Measurements from ENCODE around the gene KPNA6. TPM values are rescaled to one million over a fixed set of nuclear protein-coding genes. Genes with fewer than 3 reads are reported as not detected.

Gene KPNA6
- total and polyA plus RNA-seq, 2 donors (not counting 3 experiments of a cell fraction or from before 2014, with no cell fraction given): 22.1 to 85.6 TPM

- dilution Hi-C loops (cut with MboI; ENCODE audit: extremely low pct_ligation_motif_present, low sequenced_read_pairs) (no loop called here), intact Hi-C loops (cut with micrococcal nuclease) (no loop called here)
- ChIA-PET POLR2A (interaction anchor here (0.8 kb wide), 1 partner anchor 207 kb away, joined by 3 read pairs; the partner anchor contains the start of gene MARCKSL1), CTCF (interaction anchor here (0.7 to 2.4 kb wide), 13 partner anchors 9 to 112 kb away, joined by 3 to 19 read pairs (median 4); partner anchors contain the start of gene KPNA6)
- FAIRE-seq (no peak), DNase-seq (ENCODE audit: low read depth, low spot score) (no peak)
- Histone ChIP-seq H3K27ac (ENCODE audit: insufficient read depth, low read depth, low read length) (no peak overlapping the region), H3K4me2 (ENCODE audit: insufficient read depth, low read length) (no peak overlapping the region), H4K20me1 (replicated peaks; ENCODE audit: control insufficient read depth, extremely low read depth, insufficient read depth, low read length) (no peaks in the 10 kb centered on the region), H3K9ac (replicated peaks; ENCODE audit: extremely low read depth, insufficient read depth, low read length) (no peak overlapping the region), H3K36me3 (ENCODE audit: control insufficient read depth in 2 of 2, extremely low read depth in 1 of 2, insufficient read depth in 2 of 2, low read length in 2 of 2) (no peaks in the 10 kb centered on the region), H3K27me3 (ENCODE audit: control insufficient read depth in 2 of 2, insufficient read depth in 2 of 2, low read length in 2 of 2) (no peaks in the 10 kb centered on the region), H3K4me3 (replicated peaks in 1 of 3; ENCODE audit: insufficient read depth in 1 of 3, low read depth in 1 of 3, low read length in 3 of 3) (no peak overlapping the region), H2AFZ (ENCODE audit: low read depth, low read length) (no peak overlapping the region), H3K9me1 (replicated peaks; ENCODE audit: control insufficient read depth, extremely low read depth, insufficient read depth, low read length) (peaks cover 3% of the 10 kb centered on the region), H3K9me3 (replicated peaks; ENCODE audit: control insufficient read depth, insufficient read depth, low read length) (no peaks in the 10 kb centered on the region), H3K79me2 (ENCODE audit: control insufficient read depth, insufficient read depth, low read length) (peaks cover 76% of the 10 kb centered on the region), H3K4me1 (ENCODE audit: control insufficient read depth, extremely low read depth, insufficient read depth, low read length) (peaks cover 10% of the 10 kb centered on the region)
- BruUV-seq (replicated peaks): no TSS peak
- TF ChIP-seq MYC (IDR thresholded peaks at IDR 0.05; ENCODE audit: low read depth, low read length): no peak
- no peak for TF ChIP-seq EZH2 (IDR thresholded peaks at IDR 0.05; ENCODE audit: borderline replicate concordance, low read depth, low read length, severe bottlenecking)
- no peak for TF ChIP-seq POLR2A (IDR thresholded peaks at IDR 0.05; ENCODE audit: low read depth, low read length)
- TF ChIP-seq POLR2AphosphoS5 (IDR thresholded peaks at IDR 0.05; ENCODE audit: insufficient read depth, low read depth, low read length): no peak
- TF ChIP-seq GATA2 (IDR thresholded peaks at IDR 0.05; ENCODE audit: insufficient read depth, insufficient read length, low read depth, low read length): no peak
- TF ChIP-seq, protein P1, sequence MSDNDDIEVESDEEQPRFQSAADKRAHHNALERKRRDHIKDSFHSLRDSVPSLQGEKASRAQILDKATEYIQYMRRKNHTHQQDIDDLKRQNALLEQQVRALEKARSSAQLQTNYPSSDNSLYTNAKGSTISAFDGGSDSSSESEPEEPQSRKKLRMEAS (IDR thresholded peaks at IDR 0.05; ENCODE audit: insufficient read depth, insufficient read length): no peak
- no peak for TF ChIP-seq CTCF (IDR thresholded peaks at IDR 0.05; ENCODE audit: extremely low read depth in 1 of 2, insufficient read depth in 1 of 2, low read depth in 1 of 2, low read length in 2 of 2)
- TF ChIP-seq JUN (IDR thresholded peaks at IDR 0.05; ENCODE audit: borderline replicate concordance, insufficient read depth, insufficient read length, low read depth): no peak
- TF ChIP-seq FOS (IDR thresholded peaks at IDR 0.05; ENCODE audit: borderline replicate concordance, insufficient read depth, low read length): no peak
These were observed 20.6 kb downstream of the KPNA6 start for GRCh38 chr1:32128479-32128878.

All from endothelial cell of umbilical vein (primary cell).